ENCODE results near the gene HTR1E.
"Not testable (repeated sequence)": the region's sequence is repeated elsewhere in the genome, so short reads cannot be mapped to it uniquely, and the experiment has no call there.

Gene HTR1E

GRCh38 chr6:86943819-86944407 is 6.6 kb downstream of the HTR1E start:
- DNase-seq (ENCODE audit: low read depth in 1 of 2, low spot score in 1 of 2) = no peak
- in situ Hi-C loops (cut with HindIII; ENCODE audit: low pct_unique_long_range_greater_than_20kb, low sequenced_read_pairs) = no loop called here
- TF ChIP-seq JUND (IDR thresholded peaks at IDR 0.05; ENCODE audit: low read depth) = no peak

GRCh38 chr6:86949771-86950170 is 12.4 kb downstream of the HTR1E start:
- DNase-seq (ENCODE audit: low read depth in 1 of 2, low spot score in 1 of 2) = no peak
- in situ Hi-C loops (cut with HindIII; ENCODE audit: low pct_unique_long_range_greater_than_20kb, low sequenced_read_pairs) = no loop called here
- no peak for TF ChIP-seq JUND (IDR thresholded peaks at IDR 0.05; ENCODE audit: low read depth)

- no peak for TF ChIP-seq JUND (IDR thresholded peaks at IDR 0.05; ENCODE audit: low read depth)
- in situ Hi-C loops (cut with HindIII; ENCODE audit: low pct_unique_long_range_greater_than_20kb, low sequenced_read_pairs) = no loop called here
- no peak for DNase-seq (ENCODE audit: low read depth in 1 of 2, low spot score in 1 of 2)
Measured at GRCh38 chr6:86952991-86953390, 15.7 kb downstream of the HTR1E start.

- in situ Hi-C loops (cut with HindIII; ENCODE audit: low pct_unique_long_range_greater_than_20kb, low sequenced_read_pairs) = no loop called here
- no peak for TF ChIP-seq JUND (IDR thresholded peaks at IDR 0.05; ENCODE audit: low read depth)
- no peak for DNase-seq (ENCODE audit: low read depth in 1 of 2, low spot score in 1 of 2)
Measured at GRCh38 chr6:86959656-86960055, 22.3 kb downstream of the HTR1E start.

- TF ChIP-seq JUND (IDR thresholded peaks at IDR 0.05; ENCODE audit: low read depth) = no peak
- DNase-seq (ENCODE audit: low read depth in 1 of 2, low spot score in 1 of 2) = no peak
- in situ Hi-C loops (cut with HindIII; ENCODE audit: low pct_unique_long_range_greater_than_20kb, low sequenced_read_pairs) = no loop called here
Measured at GRCh38 chr6:86961455-86962200, 24.3 kb downstream of the HTR1E start.

- no peak for TF ChIP-seq JUND (IDR thresholded peaks at IDR 0.05; ENCODE audit: low read depth)
- DNase-seq (ENCODE audit: low read depth in 1 of 2, low spot score in 1 of 2) = no peak
- in situ Hi-C loops (cut with HindIII; ENCODE audit: low pct_unique_long_range_greater_than_20kb, low sequenced_read_pairs) = no loop called here
Measured at GRCh38 chr6:86963352-86963751, 26.0 kb downstream of the HTR1E start.

GRCh38 chr6:86964029-86964579 is 26.8 kb downstream of the HTR1E start:
- in situ Hi-C loops (cut with HindIII; ENCODE audit: low pct_unique_long_range_greater_than_20kb, low sequenced_read_pairs) = no loop called here
- no peak for TF ChIP-seq JUND (IDR thresholded peaks at IDR 0.05; ENCODE audit: low read depth)
- no peak for DNase-seq (ENCODE audit: low read depth in 1 of 2, low spot score in 1 of 2)

- no peak for TF ChIP-seq JUND (IDR thresholded peaks at IDR 0.05; ENCODE audit: low read depth)
- DNase-seq (ENCODE audit: low read depth in 1 of 2, low spot score in 1 of 2) = no peak
- in situ Hi-C loops (cut with HindIII; ENCODE audit: low pct_unique_long_range_greater_than_20kb, low sequenced_read_pairs) = no loop called here
Measured at GRCh38 chr6:86966271-86966670, 28.9 kb downstream of the HTR1E start.

GRCh38 chr6:86969573-86969972 is 32.2 kb downstream of the HTR1E start:
- in situ Hi-C loops (cut with HindIII; ENCODE audit: low pct_unique_long_range_greater_than_20kb, low sequenced_read_pairs) = no loop called here
- TF ChIP-seq JUND (IDR thresholded peaks at IDR 0.05; ENCODE audit: low read depth) = no peak
- no peak for DNase-seq (ENCODE audit: low read depth in 1 of 2, low spot score in 1 of 2)

GRCh38 chr6:86973088-86973487 is 35.8 kb downstream of the HTR1E start:
- in situ Hi-C loops (cut with HindIII; ENCODE audit: low pct_unique_long_range_greater_than_20kb, low sequenced_read_pairs) = no loop called here
- TF ChIP-seq JUND (IDR thresholded peaks at IDR 0.05; ENCODE audit: low read depth) = no peak

GRCh38 chr6:86978251-86978650 is 40.9 kb downstream of the HTR1E start:
- no peak for TF ChIP-seq JUND (IDR thresholded peaks at IDR 0.05; ENCODE audit: low read depth)
- no peak for DNase-seq (ENCODE audit: low read depth in 1 of 2, low spot score in 1 of 2)
- in situ Hi-C loops (cut with HindIII; ENCODE audit: low pct_unique_long_range_greater_than_20kb, low sequenced_read_pairs) = no loop called here

More at GRCh38 chr6:86973088-86973487, 35.8 kb downstream of the HTR1E start:
- no peak for DNase-seq (ENCODE audit: low read depth in 1 of 2, low spot score in 1 of 2)

- in situ Hi-C loops (cut with HindIII; ENCODE audit: low pct_unique_long_range_greater_than_20kb, low sequenced_read_pairs) = no loop called here
- DNase-seq (ENCODE audit: low read depth in 1 of 2, low spot score in 1 of 2) = no peak
- TF ChIP-seq JUND (IDR thresholded peaks at IDR 0.05; ENCODE audit: low read depth) = no peak
Measured at GRCh38 chr6:87001494-87001893, 64.2 kb downstream of the HTR1E start.

- DNase-seq (ENCODE audit: low read depth in 1 of 2, low spot score in 1 of 2); in situ Hi-C loops (cut with HindIII; ENCODE audit: low pct_unique_long_range_greater_than_20kb, low sequenced_read_pairs): not testable (repeated sequence)
Measured at GRCh38 chr6:87002391-87002790, 65.1 kb downstream of the HTR1E start.

- in situ Hi-C loops (cut with HindIII; ENCODE audit: low pct_unique_long_range_greater_than_20kb, low sequenced_read_pairs); DNase-seq (ENCODE audit: low read depth in 1 of 2, low spot score in 1 of 2): not testable (repeated sequence)
Measured at GRCh38 chr6:87006541-87006940, 69.2 kb downstream of the HTR1E start.

- in situ Hi-C loops (cut with HindIII; ENCODE audit: low pct_unique_long_range_greater_than_20kb, low sequenced_read_pairs); DNase-seq (ENCODE audit: low read depth in 1 of 2, low spot score in 1 of 2): not testable (repeated sequence)
Measured at GRCh38 chr6:87009581-87009980, 72.3 kb downstream of the HTR1E start.
